HEK293T (cell line): ENCODE results near the gene ANKRD22.

Source experiments
- CTCF ChIA-PET: fragments of 350-600 bp; formaldehyde crosslinking; extraction: SDS; loops from one replicate; lab custom pipeline; 2021; ENCODE audit warnings: antibody characterized with exemption, inconsistent platforms; lab: Yijun Ruan, JAX
- POLR2A ChIA-PET: fragments of 350-600 bp; formaldehyde crosslinking; extraction: SDS; loops from one replicate; lab custom pipeline; 2020; ENCODE audit warnings: antibody characterized with exemption, inconsistent platforms; lab: Yijun Ruan, JAX
- DNase-seq: peaks from one replicate; pipeline ENCODE4 v3.0.0; 2012; ENCODE audit warnings: mixed read lengths; ENCODE audit errors: extremely low spot score
- ARNT ChIP-seq: fragments of 450-650 bp; IDR thresholded peaks from 2 replicates; pipeline ENCODE4 v1.6.1; 2017; ENCODE audit warnings: mild to moderate bottlenecking
- BHLHE40 ChIP-seq: fragments of 450-650 bp; IDR thresholded peaks from 2 replicates; pipeline ENCODE4 v1.6.1; 2016; ENCODE audit warnings: mild to moderate bottlenecking, moderate library complexity, borderline replicate concordance
- CTBP1 ChIP-seq: fragments of 450-650 bp; IDR thresholded peaks from 2 replicates; pipeline ENCODE4 v1.6.1; 2016; ENCODE audit warnings: borderline replicate concordance
- ELF4 ChIP-seq: fragments of 450-650 bp; IDR thresholded peaks from 2 replicates; pipeline ENCODE4 v1.6.1; 2017; ENCODE audit warnings: antibody characterized with exemption
- FOXA1 ChIP-seq: fragments of 450-650 bp; IDR thresholded peaks from 2 replicates; pipeline ENCODE4 v1.6.1; 2016; ENCODE audit warnings: mild to moderate bottlenecking
- FOXK2 ChIP-seq: fragments of 450-650 bp; IDR thresholded peaks from 2 replicates; pipeline ENCODE4 v1.6.1; 2016; ENCODE audit warnings: mild to moderate bottlenecking
- FOXM1 ChIP-seq: fragments of 450-650 bp; IDR thresholded peaks from 2 replicates; pipeline ENCODE4 v1.6.1; 2017; ENCODE audit warnings: mild to moderate bottlenecking, borderline replicate concordance
- HDGF ChIP-seq: fragments of 450-650 bp; IDR thresholded peaks from 2 replicates; pipeline ENCODE4 v1.6.1; 2017; ENCODE audit warnings: antibody characterized with exemption, borderline replicate concordance
- L3MBTL2 ChIP-seq: fragments of 450-650 bp; conservative IDR thresholded peaks from 2 replicates; pipeline ENCODE4 v1.6.1; 2016; ENCODE audit warnings: mild to moderate bottlenecking
- LEF1 ChIP-seq: fragments of 450-650 bp; IDR thresholded peaks from 2 replicates; pipeline ENCODE4 v1.6.1; 2017; ENCODE audit warnings: mild to moderate bottlenecking, borderline replicate concordance
- NFRKB ChIP-seq: fragments of 450-650 bp; IDR thresholded peaks from 2 replicates; pipeline ENCODE4 v1.6.1; 2016; ENCODE audit warnings: mild to moderate bottlenecking, moderate library complexity
- PKNOX1 ChIP-seq: fragments of 450-650 bp; IDR thresholded peaks from 2 replicates; pipeline ENCODE4 v1.6.1; 2016
- SP1 ChIP-seq: fragments of 450-650 bp; IDR thresholded peaks from 2 replicates; pipeline ENCODE4 v1.6.1; 2017
- SUZ12 ChIP-seq: fragments of 450-650 bp; IDR thresholded peaks from 2 replicates; pipeline ENCODE4 v1.6.1; 2016; ENCODE audit warnings: mild to moderate bottlenecking
- TARDBP ChIP-seq: fragments of 450-650 bp; IDR thresholded peaks from 2 replicates; pipeline ENCODE4 v1.6.1; 2016
- ZNF384 ChIP-seq: fragments of 450-650 bp; IDR thresholded peaks from 2 replicates; pipeline ENCODE4 v1.6.1; 2016

Gene ANKRD22

GRCh38 chr10:88782222-88782621 lies 69.4 kb downstream of the ANKRD22 start:
- CTCF ChIA-PET: no interaction called here
- DNase-seq: no peak
- TF ChIP-seq PKNOX1 (no peak), FOXA1 (no peak), ZNF384 (no peak), ELF4 (no peak), HDGF (no peak), TARDBP (no peak), FOXM1 (no peak)
- POLR2A ChIA-PET: no interaction called here

- CTCF ChIA-PET: no interaction called here
- no peak for DNase-seq
- POLR2A ChIA-PET: no interaction called here
- TF ChIP-seq ZNF384: no peak
- no peak for TF ChIP-seq L3MBTL2
- TF ChIP-seq FOXK2: no peak
- TF ChIP-seq FOXM1: no peak
- TF ChIP-seq SUZ12: no peak
- no peak for TF ChIP-seq SP1
- TF ChIP-seq FOXA1: no peak
- no peak for TF ChIP-seq ARNT
- no peak for TF ChIP-seq CTBP1
- TF ChIP-seq BHLHE40: no peak
- TF ChIP-seq LEF1: no peak
- no peak for TF ChIP-seq ELF4
- no peak for TF ChIP-seq NFRKB
- TF ChIP-seq PKNOX1: no peak
- TF ChIP-seq TARDBP: no peak
- no peak for TF ChIP-seq HDGF
Observed at GRCh38 chr10:88781206-88781605, 70.4 kb downstream of the ANKRD22 start.
